H1 (cell line): ENCODE measurements around the gene DOK3.

Experiments used
- POLR2AphosphoS5 ChIP-seq: IDR thresholded peaks from 2 replicates; pipeline ENCODE4 v1.6.1; 2011; ENCODE audit warnings: low read depth, low read length
- SP1 ChIP-seq: IDR thresholded peaks from 2 replicates; pipeline ENCODE4 v1.6.1; 2011; ENCODE audit warnings: low read depth, low read length
- SP4 ChIP-seq: IDR thresholded peaks from 2 replicates; pipeline ENCODE4 v1.6.1; 2012; ENCODE audit warnings: low read length, inconsistent platforms
- SRF ChIP-seq: IDR thresholded peaks from 2 replicates; pipeline ENCODE4 v1.6.1; 2011; ENCODE audit warnings: mild to moderate bottlenecking, low read depth, low read length, moderate library complexity
- TCF12 ChIP-seq: IDR thresholded peaks from 2 replicates; pipeline ENCODE4 v1.6.1; 2011; ENCODE audit warnings: low read depth, mild to moderate bottlenecking, low read length
- TF ChIP-seq, protein P1 (sequence below), 3 experiments: IDR thresholded peaks; 1 replicate in 2 of 3; 2 replicates in 1 of 3; pipeline versions ENCODE4 v1.5.1 to v1.6.1; 2011; ENCODE audit warnings: low read length in 3 of 3, mild to moderate bottlenecking in 3 of 3, inconsistent platforms in 2 of 3, low read depth in 1 of 3, moderate library complexity in 1 of 3; ENCODE audit not compliant: insufficient read depth in 1 of 3; ENCODE audit errors: control extremely low read depth in 1 of 3
- TF ChIP-seq, protein P2 (sequence below): IDR thresholded peaks from 2 replicates; pipeline ENCODE4 v1.6.1; 2011; ENCODE audit warnings: low read length, improper control_type of control experiment
- TF ChIP-seq, protein P3 (sequence below): IDR thresholded peaks from 2 replicates; pipeline ENCODE4 v1.6.1; 2011; ENCODE audit warnings: low read depth, mild to moderate bottlenecking, low read length; ENCODE audit not compliant: insufficient read depth
- TF ChIP-seq, protein P4 (sequence below): IDR thresholded peaks from 2 replicates; pipeline ENCODE4 v1.6.1; 2012; ENCODE audit warnings: inconsistent platforms

DNA sequence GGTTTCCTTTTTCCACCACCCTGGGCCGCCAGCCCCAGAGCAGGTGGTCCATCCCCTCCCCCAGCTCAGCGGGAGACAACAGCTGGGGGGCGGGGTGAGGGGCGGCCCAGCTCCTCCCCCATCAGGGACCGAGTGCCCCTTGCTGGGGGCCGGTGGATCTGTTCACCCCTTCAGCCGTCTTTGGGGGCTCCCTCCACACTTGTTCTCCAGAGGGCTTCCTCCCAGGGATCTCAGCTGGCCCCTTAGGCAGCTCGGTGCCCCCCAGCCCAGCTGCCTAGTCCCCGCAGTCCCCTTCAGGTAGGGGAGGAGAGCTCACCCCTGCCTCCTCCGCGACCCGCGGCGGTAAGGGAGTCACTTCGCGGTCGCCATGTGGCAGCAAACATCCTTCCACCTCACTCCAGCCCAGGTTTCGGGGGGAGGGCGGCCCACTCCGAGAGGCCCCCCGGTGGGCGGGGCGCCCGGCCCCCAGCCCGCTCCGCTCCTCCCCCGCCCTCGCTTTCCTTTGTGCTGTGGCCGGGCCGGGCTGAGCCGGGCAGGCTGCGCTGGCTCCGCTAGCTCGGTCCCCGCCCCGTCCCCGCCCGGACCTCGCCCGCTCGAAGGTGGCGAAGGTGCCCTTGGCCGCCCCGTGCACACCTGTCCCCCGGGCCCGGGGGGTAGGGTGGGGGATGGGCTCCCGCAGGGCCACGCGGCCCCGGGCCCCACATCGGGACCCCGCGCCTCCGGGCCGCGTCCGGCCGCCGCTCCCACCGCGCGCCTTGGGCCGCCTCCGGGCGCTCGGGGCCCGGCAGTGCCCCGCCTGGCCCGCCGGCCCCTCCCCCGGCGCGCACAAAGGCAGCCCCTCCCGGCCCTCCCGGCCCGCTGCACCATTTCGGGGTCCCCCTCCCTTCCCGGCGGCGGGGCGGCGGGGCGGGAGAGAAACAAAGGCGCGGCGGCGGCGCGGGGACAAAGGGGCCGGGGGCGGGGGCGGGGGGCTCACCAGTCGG, 36.9 kb downstream of the DOK3 start:
- TF ChIP-seq POLR2AphosphoS5 (peak; percentile 77), SP4 (0 out of 2 replicates have a peak, but pooled peaks have one; percentile 60), SP1 (no peak), SRF (no peak), TCF12 (peak; percentile 47; the same call in 1 of the 2 replicates)
- TF ChIP-seq, protein P1, sequence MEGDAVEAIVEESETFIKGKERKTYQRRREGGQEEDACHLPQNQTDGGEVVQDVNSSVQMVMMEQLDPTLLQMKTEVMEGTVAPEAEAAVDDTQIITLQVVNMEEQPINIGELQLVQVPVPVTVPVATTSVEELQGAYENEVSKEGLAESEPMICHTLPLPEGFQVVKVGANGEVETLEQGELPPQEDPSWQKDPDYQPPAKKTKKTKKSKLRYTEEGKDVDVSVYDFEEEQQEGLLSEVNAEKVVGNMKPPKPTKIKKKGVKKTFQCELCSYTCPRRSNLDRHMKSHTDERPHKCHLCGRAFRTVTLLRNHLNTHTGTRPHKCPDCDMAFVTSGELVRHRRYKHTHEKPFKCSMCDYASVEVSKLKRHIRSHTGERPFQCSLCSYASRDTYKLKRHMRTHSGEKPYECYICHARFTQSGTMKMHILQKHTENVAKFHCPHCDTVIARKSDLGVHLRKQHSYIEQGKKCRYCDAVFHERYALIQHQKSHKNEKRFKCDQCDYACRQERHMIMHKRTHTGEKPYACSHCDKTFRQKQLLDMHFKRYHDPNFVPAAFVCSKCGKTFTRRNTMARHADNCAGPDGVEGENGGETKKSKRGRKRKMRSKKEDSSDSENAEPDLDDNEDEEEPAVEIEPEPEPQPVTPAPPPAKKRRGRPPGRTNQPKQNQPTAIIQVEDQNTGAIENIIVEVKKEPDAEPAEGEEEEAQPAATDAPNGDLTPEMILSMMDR (IDR thresholded peaks at IDR 0.05; ENCODE audit: control extremely low read depth in 1 of 3, insufficient read depth in 1 of 3, low read depth in 1 of 3, low read length in 3 of 3) = no peak
- TF ChIP-seq, protein P2, sequence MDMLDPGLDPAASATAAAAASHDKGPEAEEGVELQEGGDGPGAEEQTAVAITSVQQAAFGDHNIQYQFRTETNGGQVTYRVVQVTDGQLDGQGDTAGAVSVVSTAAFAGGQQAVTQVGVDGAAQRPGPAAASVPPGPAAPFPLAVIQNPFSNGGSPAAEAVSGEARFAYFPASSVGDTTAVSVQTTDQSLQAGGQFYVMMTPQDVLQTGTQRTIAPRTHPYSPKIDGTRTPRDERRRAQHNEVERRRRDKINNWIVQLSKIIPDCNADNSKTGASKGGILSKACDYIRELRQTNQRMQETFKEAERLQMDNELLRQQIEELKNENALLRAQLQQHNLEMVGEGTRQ = no peak
- TF ChIP-seq, protein P3, sequence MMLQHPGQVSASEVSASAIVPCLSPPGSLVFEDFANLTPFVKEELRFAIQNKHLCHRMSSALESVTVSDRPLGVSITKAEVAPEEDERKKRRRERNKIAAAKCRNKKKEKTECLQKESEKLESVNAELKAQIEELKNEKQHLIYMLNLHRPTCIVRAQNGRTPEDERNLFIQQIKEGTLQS = no peak
- TF ChIP-seq, protein P4, sequence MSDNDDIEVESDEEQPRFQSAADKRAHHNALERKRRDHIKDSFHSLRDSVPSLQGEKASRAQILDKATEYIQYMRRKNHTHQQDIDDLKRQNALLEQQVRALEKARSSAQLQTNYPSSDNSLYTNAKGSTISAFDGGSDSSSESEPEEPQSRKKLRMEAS = peak; percentile 50
